ENCODE results near the gene GPR141. TPM values are rescaled to one million over a fixed set of nuclear protein-coding genes. Genes with fewer than 3 reads are reported as not detected.

The GPR141 gene
- polyA plus RNA-seq, 3 donors: 25.4 to 26.6 (median 25.5) TPM

DNA sequence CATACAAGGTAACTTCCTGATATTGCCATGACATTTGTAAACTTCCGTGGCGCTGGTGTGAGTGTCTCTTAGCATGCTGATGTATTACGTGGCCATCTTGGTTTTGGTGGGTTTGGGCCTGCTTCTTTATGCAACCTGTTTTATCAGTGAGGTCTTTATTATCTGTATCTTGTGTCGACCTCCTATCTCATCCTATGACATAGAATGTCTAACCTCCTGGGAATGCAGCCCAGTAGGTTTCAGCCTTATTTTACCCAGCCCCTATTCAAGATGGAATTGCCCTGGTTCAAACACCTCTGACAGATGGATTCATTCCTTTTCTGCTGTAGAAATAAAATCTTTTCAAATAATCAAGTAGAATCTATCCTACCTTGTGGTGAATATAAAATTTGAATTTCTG is 23.0 kb upstream of the GPR141 start:
- Histone ChIP-seq H3K27ac (ENCODE audit: low read depth in 1 of 2, low read length in 2 of 2) (no peak overlapping the region), H4K20me1 (ENCODE audit: insufficient read depth, low read length) (no peaks in the 10 kb centered on the region), H3K27me3 (ENCODE audit: control insufficient read depth in 2 of 2, insufficient read depth in 2 of 2, low read length in 2 of 2) (no peaks in the 10 kb centered on the region), H3K4me1 (ENCODE audit: control insufficient read depth in 1 of 2, insufficient read depth in 2 of 2, low read length in 2 of 2) (peaks cover 42 to 46% of the 10 kb centered on the region in 2 donors), H3K4me3 (replicated peaks in 1 of 3; ENCODE audit: low read depth in 2 of 3, low read length in 3 of 3) (no peak overlapping the region), H3K36me3 (replicated peaks in 1 of 2; ENCODE audit: control insufficient read depth in 1 of 2, insufficient read depth in 2 of 2, low read length in 2 of 2) (no peaks in the 10 kb centered on the region), H3K9ac (ENCODE audit: insufficient read depth, low read length, poor library complexity, severe bottlenecking) (no peak overlapping the region), H3K79me2 (ENCODE audit: insufficient read depth, low read length) (no peaks in the 10 kb centered on the region), H3K9me3 (replicated peaks in 1 of 2; ENCODE audit: control insufficient read depth in 1 of 2, insufficient read depth in 1 of 2, low read length in 2 of 2) (no peaks in the 10 kb centered on the region), H3K4me2 (replicated peaks; ENCODE audit: extremely low read depth, low read length, poor library complexity, severe bottlenecking) (no peak overlapping the region), H2AFZ (ENCODE audit: insufficient read depth, low read depth, low read length, poor library complexity, severe bottlenecking) (no peak overlapping the region)
- peaks cover 0 to 2% (median 1%) of the 10 kb centered on the region in 3 donors for H3K27me3 Mint-ChIP-seq (ENCODE audit: low read depth in 3 of 3)
- H3K27ac Mint-ChIP-seq: no peak overlapping the region
- no peaks in the 10 kb centered on the region for H3K36me3 Mint-ChIP-seq
- H3K4me3 Mint-ChIP-seq: no peak overlapping the region
- H3K4me1 Mint-ChIP-seq: peaks cover 40% of the 10 kb centered on the region
- intact Hi-C loops (cut with micrococcal nuclease): no loop called here
- H3K9me3 Mint-ChIP-seq: peaks cover 0 to 6% (median 2%) of the 10 kb centered on the region in 7 donors
- WGBS (ENCODE audit: insufficient coverage): no CpG with 5 or more reads among the region's 4 CpGs
- TF ChIP-seq, protein P1, sequence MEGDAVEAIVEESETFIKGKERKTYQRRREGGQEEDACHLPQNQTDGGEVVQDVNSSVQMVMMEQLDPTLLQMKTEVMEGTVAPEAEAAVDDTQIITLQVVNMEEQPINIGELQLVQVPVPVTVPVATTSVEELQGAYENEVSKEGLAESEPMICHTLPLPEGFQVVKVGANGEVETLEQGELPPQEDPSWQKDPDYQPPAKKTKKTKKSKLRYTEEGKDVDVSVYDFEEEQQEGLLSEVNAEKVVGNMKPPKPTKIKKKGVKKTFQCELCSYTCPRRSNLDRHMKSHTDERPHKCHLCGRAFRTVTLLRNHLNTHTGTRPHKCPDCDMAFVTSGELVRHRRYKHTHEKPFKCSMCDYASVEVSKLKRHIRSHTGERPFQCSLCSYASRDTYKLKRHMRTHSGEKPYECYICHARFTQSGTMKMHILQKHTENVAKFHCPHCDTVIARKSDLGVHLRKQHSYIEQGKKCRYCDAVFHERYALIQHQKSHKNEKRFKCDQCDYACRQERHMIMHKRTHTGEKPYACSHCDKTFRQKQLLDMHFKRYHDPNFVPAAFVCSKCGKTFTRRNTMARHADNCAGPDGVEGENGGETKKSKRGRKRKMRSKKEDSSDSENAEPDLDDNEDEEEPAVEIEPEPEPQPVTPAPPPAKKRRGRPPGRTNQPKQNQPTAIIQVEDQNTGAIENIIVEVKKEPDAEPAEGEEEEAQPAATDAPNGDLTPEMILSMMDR (IDR thresholded peaks at IDR 0.05): no peak
- no peak for DNase-seq

DNA sequence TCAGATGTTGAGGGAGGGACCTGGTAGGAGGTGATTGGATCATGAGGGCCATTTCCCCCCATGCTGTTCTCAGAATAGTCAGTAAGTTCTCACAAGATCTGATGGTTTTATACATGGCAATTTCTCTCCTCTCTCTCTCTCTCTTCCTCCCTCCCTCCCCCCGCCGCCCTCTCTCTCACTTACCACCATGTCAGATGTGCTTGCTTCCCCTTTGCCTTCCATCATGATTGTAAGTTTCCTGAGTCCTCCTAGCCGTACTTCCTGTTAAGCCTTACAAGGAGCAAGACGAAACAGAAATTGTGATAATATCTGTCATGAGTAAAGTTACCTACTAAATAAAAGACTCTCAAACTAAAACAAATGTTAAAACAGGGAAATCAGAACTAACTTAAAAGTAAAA is 19.9 kb upstream of the GPR141 start:
- no peaks in the 10 kb centered on the region for H3K36me3 Mint-ChIP-seq

More for the DNA sequence above, 19.9 kb upstream of the GPR141 start:
- H4K20me1 ChIP-seq (ENCODE audit: insufficient read depth, low read length): no peaks in the 10 kb centered on the region
- H3K4me1 ChIP-seq (ENCODE audit: control insufficient read depth in 1 of 2, insufficient read depth in 2 of 2, low read length in 2 of 2): peaks cover 39 to 47% of the 10 kb centered on the region in 2 donors
- DNase-seq: peak; percentile 82 to 91 (median 84)
- no peaks in the 10 kb centered on the region for H3K36me3 ChIP-seq (replicated peaks in 1 of 2; ENCODE audit: control insufficient read depth in 1 of 2, insufficient read depth in 2 of 2, low read length in 2 of 2)
- H3K27me3 ChIP-seq (ENCODE audit: control insufficient read depth in 2 of 2, insufficient read depth in 2 of 2, low read length in 2 of 2): no peaks in the 10 kb centered on the region
- no peaks in the 10 kb centered on the region for H3K79me2 ChIP-seq (ENCODE audit: insufficient read depth, low read length)
- peak overlapping the region; percentile 60 for H3K4me2 ChIP-seq (replicated peaks; ENCODE audit: extremely low read depth, low read length, poor library complexity, severe bottlenecking)
- Mint-ChIP-seq H3K9me3 (peaks cover 0 to 6% (median 2%) of the 10 kb centered on the region in 7 donors), H3K27ac (peak overlapping the region; percentile 84 to 95 (median 92)), H3K4me3 (peak overlapping the region in 1 of 2 donors; percentile 75), H3K4me1 (peaks cover 42% of the 10 kb centered on the region), H3K27me3 (ENCODE audit: low read depth in 3 of 3) (peaks cover 0 to 6% (median 2%) of the 10 kb centered on the region in 3 donors)
- H3K9me3 ChIP-seq (replicated peaks in 1 of 2; ENCODE audit: control insufficient read depth in 1 of 2, insufficient read depth in 1 of 2, low read length in 2 of 2): no peaks in the 10 kb centered on the region
- TF ChIP-seq, protein P1 (IDR thresholded peaks at IDR 0.05): no peak
- peak overlapping the region in 1 of 2 donors; percentile 75 for H3K27ac ChIP-seq (ENCODE audit: low read depth in 1 of 2, low read length in 2 of 2)
- intact Hi-C loops (cut with micrococcal nuclease): no loop called here
- WGBS (ENCODE audit: insufficient coverage): no CpG with 5 or more reads among the region's 4 CpGs
- peak overlapping the region in 1 of 3 experiments; percentile 56 for H3K4me3 ChIP-seq (replicated peaks in 1 of 3; ENCODE audit: low read depth in 2 of 3, low read length in 3 of 3)
- no peak overlapping the region for H3K9ac ChIP-seq (ENCODE audit: insufficient read depth, low read length, poor library complexity, severe bottlenecking)
- H2AFZ ChIP-seq (ENCODE audit: insufficient read depth, low read depth, low read length, poor library complexity, severe bottlenecking): peak overlapping the region; percentile 33
